T-helper 2 cell treated with Interferon-gamma antibody and Interleukin-4, amounts not matched to agents 100 ng/mL and 5 ng/mL, for 36 hours (primary cell): Measurements from ENCODE around the gene NUDCD3. TPM values are rescaled to one million over a fixed set of nuclear protein-coding genes. Genes with fewer than 3 reads are reported as not detected.

Experiments used
- intact Hi-C: fragments of 100-400 bp; cut with micrococcal nuclease; formaldehyde crosslinking; loops from one replicate; pipeline ENCODE4 v1.15.1; 2023
- total RNA-seq: library from RNA; stranded (reverse); gene quantifications from 2 replicates; pipeline ENCODE4 v1.2.3, GENCODE V29; 2022

Gene NUDCD3
- total RNA-seq, 1 donor from 2014 or later = 91.1 TPM

GRCh38 chr7:44482502-44483485 is 7.7 kb downstream of the NUDCD3 start:
- intact Hi-C loops = no loop called here

- intact Hi-C loops = loop anchor here (1.0 to 5.0 kb wide), 3 partner anchors 12 to 237 kb away; partner anchors contain the start of gene NUDCD3
These were observed 12.5 kb downstream of the NUDCD3 start for GRCh38 chr7:44477938-44478337.

GRCh38 chr7:44477063-44477830 is 13.2 kb downstream of the NUDCD3 start:
- intact Hi-C loops = loop anchor here (1.0 to 5.0 kb wide), 3 partner anchors 13 to 236 kb away; partner anchors contain the start of gene NUDCD3

- intact Hi-C loops = loop anchor here (5.0 kb wide), 1 partner anchor 219 kb away; no protein-coding TSS in a partner anchor
These were observed 14.1 kb downstream of the NUDCD3 start for GRCh38 chr7:44476313-44476712.

- intact Hi-C loops = no loop called here
These were observed 17.2 kb downstream of the NUDCD3 start for GRCh38 chr7:44473295-44473694.

- intact Hi-C loops = no loop called here
These were observed 17.6 kb downstream of the NUDCD3 start for GRCh38 chr7:44472843-44473242.

GRCh38 chr7:44471850-44472249 is 18.6 kb downstream of the NUDCD3 start:
- intact Hi-C loops = no loop called here

GRCh38 chr7:44471436-44471835 is 19.0 kb downstream of the NUDCD3 start:
- intact Hi-C loops = no loop called here

- intact Hi-C loops = no loop called here
These were observed 19.7 kb downstream of the NUDCD3 start for GRCh38 chr7:44470628-44471245.

- intact Hi-C loops = no loop called here
These were observed 20.4 kb downstream of the NUDCD3 start for GRCh38 chr7:44470135-44470479.

GRCh38 chr7:44469461-44470134 is 20.9 kb downstream of the NUDCD3 start:
- intact Hi-C loops = no loop called here

- intact Hi-C loops = no loop called here
These were observed 23.3 kb downstream of the NUDCD3 start for GRCh38 chr7:44467217-44467548.

GRCh38 chr7:44466300-44467216 is 23.9 kb downstream of the NUDCD3 start:
- intact Hi-C loops = no loop called here

- intact Hi-C loops = no loop called here
These were observed 25.0 kb downstream of the NUDCD3 start for GRCh38 chr7:44465490-44465889.

GRCh38 chr7:44463169-44463808 is 27.2 kb downstream of the NUDCD3 start:
- intact Hi-C loops = no loop called here

- intact Hi-C loops = loop anchor here (1.0 kb wide), 1 partner anchor 29 kb away; the partner anchor contains the start of gene NUDCD3
These were observed 29.1 kb downstream of the NUDCD3 start for GRCh38 chr7:44461387-44461786.

- intact Hi-C loops = no loop called here
These were observed 30.1 kb downstream of the NUDCD3 start for GRCh38 chr7:44460325-44460724.

- intact Hi-C loops = no loop called here
These were observed 35.3 kb downstream of the NUDCD3 start for GRCh38 chr7:44455155-44455554.

- intact Hi-C loops = no loop called here
These were observed 36.1 kb downstream of the NUDCD3 start for GRCh38 chr7:44454348-44454747.

GRCh38 chr7:44451123-44451522 is 39.3 kb downstream of the NUDCD3 start:
- intact Hi-C loops = no loop called here
